HG03354 (cell line): Measurements from ENCODE around the gene HSDL2.
"Not testable (repeated sequence)": the region's sequence is repeated elsewhere in the genome, so short reads cannot be mapped to it uniquely, and the experiment has no call there.

Experiments used
- ATAC-seq: cut with Tn5 transposase; IDR thresholded peaks from one replicate; pipeline ENCODE4 v1.9.1; 2021; ENCODE audit warnings: mild to moderate bottlenecking; ENCODE audit not compliant: unreplicated experiment, poor library complexity, severe bottlenecking

Gene HSDL2

DNA sequence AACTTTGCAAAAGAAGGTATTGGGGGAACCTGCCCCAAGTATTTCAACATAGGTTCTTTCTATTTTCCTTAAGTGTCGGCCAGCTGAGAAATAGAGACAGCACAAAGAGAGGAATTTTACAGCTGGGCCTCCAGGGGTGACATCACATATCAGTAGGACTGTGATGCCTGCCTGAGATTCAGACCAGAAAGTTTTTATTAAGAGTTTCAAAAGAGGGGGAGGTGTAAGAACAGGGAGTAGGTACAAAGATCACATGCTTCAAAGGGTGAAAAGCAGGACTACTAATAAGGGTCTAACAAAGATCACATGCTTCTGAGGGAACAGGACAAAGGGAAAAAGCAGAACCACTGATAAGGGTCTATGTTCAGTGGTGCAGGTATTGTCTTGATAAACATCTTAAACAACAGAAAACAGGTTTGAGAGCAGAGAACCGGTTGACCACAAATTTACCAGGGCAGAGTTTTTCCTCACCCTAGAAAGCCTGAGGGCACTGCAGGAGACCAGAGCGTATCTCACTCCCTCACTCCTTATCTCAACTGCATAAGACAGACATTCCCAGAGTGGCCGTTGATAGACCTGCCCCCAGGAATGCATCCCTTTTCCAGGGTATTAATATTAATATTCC, 12.1 kb downstream of the HSDL2 start:
- not testable (repeated sequence) for ATAC-seq

DNA sequence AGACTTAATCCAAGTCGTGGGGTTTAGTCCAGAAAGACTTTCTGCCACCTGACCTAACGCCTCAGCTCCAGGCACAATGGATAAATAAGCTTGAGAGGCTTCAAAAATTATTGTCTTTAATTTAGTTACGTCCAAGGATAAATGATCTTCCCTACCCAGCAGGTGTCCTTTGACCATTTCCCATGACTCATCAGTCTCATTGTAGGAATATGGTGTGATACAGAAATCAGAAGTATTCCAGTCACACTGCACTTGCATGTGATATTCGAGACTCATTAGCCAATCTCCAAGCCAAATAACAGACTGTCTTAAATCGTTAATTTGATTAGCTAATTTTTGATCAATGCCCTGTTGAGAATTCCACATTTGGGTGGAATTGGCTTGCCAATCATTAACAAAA, 13.2 kb downstream of the HSDL2 start:
- not testable (repeated sequence) for ATAC-seq

DNA sequence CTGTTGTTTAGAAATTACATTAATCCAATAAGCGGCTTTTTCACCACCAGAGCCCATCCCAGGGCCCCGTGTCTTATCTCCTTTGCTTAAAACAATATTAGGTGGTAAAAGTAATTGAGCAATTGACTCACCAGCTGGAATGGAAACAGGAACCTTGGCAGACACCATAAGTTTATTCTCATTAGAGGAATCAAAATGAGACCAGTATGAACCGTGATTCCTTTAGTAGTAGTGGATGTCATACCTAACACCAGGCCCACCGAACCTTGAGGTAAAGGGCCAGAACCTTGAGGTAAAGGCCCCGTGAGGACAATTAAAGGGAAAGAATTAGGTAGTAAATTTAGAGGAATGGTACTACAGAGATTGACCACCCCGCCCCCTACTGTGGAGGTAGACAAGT, 16.5 kb downstream of the HSDL2 start:
- ATAC-seq = no peak

DNA sequence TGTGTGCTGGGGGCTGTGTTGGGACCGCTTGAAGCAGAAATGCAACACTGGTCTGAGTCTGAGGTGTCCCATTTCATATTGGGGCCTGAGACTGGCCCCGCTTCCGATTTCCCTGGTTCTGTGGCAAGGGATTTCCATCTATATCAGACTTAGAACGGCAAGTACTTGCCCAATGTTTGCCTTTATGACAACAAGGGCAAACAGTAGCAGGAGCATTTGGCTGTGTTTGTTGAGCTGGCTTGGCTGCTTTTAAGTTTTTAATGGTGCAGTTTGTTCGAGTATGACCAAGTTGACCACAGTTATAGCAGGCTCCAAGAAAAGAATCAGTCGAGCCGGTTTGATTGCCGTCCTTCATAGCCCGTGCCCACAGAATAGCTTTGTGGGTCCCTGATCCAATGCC, 17.0 kb downstream of the HSDL2 start:
- no peak for ATAC-seq

DNA sequence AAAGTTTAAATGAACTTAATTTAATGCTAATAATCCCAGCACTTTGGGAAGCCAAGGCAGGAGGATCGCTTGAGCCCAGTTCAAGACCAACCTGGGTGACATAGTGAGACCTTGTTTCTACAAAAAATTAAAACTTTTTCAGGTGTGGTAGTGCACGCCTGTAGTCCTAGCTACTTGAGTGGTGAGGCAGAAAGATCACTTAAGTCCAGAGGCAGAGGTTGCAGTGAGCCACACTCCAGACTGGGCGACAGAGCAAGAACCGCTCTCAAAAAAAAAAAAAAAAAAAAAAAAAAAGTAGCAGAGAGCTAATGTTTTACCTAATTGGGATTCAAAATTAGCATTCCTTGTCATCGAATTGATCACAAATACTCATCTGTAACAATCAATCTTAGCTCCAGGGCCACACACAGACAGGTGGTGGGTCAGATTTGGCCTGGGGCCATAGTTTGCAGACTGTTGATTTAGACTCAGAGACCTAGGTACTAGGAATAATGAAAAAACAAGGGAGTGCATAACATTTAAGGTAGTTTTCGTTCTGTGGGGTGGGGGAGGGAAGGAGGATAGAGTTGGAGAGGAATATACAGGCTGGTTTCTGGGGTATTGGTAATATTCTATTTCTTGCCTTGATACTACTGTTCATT, 21.4 kb downstream of the HSDL2 start:
- no peak for ATAC-seq

DNA sequence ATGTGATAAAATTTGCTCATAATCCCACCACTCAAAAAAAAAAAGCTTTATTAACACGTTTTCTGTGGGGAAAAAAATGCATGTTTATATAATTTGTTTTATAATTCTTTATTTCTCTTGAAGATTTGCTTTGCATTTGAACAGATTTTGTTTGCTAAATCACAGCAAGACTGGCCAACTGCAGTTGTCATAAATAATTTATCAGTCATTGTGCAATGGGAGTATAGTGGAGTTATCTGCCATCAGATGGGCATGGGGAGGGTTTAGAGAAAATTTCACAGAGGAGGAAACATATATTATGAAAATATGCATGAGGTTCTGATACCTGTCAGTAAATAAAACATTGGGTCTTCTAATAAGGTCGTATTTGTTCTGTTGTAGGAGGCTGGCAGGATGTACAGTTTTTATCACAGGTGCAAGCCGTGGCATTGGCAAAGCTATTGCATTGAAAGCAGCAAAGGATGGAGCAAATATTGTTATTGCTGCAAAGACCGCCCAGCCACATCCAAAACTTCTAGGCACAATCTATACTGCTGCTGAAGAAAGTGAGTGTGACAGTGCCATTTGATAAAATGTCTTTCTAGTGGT, 23.8 kb downstream of the HSDL2 start:
- no peak for ATAC-seq

DNA sequence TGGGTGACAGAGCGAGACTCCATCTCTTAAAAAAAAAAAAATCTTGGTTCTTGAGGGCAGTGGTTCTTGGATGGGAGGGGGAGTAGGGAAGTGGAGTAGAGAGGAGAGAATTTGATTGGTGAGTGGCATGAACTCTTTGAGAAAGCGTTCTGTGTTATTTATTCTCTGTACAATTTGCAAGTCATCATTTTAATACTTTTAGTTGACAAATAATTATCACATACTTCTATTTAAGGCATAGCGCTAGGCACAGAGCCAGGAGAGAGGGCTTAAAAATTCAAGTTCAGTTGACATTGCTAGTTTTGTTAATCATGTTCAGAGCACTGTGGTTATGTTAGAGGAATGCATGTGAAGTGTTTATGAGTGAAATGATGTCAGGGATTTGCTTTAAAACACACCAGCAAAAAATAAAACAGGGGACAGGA, 24.6 kb downstream of the HSDL2 start:
- ATAC-seq = no peak

DNA sequence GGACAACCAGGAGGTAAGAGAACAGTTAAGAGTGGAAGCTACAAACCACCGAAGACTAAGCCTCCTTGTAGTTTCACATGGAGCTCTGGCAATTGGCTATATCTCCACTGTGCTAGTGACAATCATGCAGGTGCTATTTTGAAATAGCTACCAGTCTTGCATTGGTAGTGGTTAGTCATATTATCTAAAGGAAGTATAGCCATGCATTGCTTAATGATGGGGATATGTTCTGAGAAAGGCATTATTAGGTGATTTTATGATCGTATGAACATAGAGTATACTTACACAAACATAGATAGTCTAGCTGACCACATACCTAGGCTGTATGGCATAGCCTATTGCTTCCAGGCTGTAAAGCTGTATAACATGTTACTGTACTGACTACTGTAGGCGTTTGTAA, 28.4 kb downstream of the HSDL2 start:
- ATAC-seq = no peak

DNA sequence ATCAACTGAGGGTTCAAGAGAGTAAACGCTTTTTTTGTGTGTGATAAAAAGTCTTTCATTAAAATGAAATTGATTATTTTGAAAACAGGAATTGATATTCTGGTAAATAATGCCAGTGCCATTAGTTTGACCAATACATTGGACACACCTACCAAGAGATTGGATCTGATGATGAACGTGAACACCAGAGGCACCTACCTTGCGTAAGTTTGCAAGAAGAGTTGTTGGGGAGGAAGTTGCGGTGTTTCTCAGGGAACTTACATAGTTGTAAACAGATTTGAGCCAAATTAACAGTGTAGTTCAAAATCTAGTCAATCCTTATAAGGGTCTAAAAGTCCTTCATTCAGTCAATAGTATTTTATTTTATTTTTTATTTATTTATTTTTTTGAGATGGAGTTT, 28.9 kb downstream of the HSDL2 start:
- ATAC-seq = no peak

DNA sequence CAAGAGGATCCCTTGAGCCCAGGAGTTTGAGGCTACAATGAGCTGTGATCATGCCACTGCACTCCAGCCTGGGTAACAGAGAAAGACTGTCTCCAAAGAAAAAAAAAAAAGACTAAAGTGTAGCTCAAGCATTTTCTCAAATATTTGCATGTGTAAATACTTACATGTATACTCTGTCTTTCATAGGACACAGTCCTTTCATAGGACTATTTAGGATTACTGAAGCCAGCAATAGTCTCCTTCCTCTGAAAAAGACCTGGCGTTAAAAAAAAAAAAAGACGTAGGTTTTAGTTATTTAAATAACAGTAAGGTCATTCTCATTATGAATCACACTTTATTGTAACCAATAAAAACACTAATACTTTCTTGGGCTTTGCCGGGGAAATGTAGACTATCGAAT, 29.9 kb downstream of the HSDL2 start:
- no peak for ATAC-seq

DNA sequence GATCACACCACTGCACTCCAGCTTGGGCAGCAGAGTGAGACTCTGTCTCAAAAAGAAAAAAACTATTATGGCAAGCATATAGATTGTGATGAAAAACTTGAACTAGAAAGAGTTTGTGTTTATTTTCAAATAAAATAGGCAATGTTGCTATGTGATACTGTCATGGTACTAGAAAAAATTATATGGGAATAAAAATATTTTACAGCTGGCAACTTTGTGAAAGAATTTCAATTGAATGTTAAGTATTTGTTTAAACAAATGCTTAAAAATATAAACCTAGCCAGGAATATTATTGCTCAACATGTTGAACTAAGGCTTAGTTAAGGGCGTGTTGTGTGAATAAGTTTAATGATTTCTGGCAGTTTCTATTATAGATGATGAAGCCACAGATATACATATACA, 31.7 kb downstream of the HSDL2 start:
- no peak for ATAC-seq

DNA sequence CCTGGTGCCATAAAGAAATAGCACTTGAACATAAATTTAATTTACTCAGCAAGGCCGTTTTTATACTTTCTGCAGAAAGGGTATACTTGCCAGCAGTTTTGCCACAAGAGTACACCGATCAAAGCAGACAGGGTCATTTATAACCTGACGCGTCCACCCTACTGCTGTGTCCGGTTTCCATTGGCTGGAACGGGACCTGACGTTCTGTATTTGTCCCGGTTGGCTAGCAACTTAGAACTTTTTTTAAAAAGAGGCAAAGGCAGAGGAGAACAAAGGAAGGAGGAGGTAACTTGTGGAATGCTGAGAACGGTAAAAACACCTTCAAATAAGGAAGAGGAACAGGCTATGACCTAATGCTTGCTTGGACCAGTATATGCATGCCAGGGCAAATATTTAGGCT, 33.8 kb downstream of the HSDL2 start:
- not testable (repeated sequence) for ATAC-seq

DNA sequence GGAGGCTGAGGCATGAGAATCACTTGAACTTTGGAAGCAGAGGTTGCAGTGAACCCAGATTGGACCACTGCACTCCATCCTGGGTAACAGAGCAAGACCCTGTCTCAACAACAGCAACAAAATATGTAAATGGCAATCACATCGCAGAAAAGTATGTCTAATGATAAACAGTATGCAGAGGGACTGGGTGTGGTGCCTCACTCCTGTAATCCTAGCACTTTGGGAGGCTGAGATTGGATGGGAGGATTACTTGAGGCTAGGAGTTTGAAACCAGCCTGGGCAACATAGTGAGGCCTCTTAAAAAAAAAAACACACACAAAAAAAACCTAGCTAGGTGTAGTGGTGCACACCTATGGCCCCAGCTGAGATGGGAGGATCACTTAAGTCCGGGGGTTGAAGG, 40.3 kb downstream of the HSDL2 start:
- ATAC-seq = no peak

DNA sequence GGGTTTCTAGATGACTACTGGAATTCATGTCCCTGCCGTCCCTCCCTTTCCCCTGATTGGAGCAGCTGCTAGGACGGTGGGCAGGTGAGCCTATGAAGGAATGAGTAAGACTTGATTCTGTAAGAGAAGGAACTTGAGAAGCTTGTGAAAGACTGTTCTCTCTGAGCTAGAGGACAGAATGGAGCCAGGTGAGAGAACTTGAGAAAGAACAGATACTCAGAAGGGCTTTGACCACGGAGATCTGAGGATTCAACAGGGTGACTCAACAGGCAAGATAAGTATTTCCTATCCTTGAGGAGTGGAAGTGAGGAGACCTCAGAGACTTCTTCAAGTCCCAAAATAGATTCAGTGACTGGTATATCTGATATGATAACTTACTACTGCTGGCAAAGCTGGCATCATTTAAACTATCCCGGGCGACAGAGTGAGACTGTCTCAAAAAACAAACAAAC, 41.9 kb downstream of the HSDL2 start:
- no peak for ATAC-seq

DNA sequence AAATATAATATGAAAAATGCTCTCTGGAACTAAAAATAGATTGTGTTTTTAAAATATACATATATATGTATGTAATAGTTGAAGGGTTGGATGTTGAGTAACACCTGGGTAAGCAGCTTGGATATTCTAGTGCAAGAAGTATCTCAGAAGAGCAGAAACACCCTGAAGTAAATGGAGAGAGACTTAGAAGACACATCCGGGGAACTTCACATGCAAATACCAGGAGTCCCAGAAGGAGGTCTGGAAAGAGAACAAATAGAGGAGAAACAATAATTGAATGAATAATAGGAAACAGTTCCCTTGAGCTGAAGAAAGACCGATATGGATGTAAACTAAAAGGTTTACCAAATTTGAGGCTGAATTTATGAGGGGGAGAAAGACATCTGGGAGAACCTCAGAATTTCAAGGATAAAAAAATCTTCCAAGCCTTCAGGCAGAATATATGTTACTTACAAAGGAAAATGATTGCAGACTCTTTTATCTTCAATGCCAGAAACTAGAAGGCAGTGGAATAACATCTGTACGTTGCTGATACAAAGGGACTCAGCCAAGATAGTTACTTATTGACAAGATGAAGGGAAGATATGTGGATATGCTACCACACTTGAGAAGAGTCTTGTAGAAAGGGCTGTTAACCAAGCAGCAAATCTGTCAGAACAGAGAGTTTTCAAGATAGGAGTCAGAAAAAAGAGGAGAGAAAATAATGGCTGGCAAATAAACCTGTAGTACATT, 42.7 kb downstream of the HSDL2 start:
- no peak for ATAC-seq

DNA sequence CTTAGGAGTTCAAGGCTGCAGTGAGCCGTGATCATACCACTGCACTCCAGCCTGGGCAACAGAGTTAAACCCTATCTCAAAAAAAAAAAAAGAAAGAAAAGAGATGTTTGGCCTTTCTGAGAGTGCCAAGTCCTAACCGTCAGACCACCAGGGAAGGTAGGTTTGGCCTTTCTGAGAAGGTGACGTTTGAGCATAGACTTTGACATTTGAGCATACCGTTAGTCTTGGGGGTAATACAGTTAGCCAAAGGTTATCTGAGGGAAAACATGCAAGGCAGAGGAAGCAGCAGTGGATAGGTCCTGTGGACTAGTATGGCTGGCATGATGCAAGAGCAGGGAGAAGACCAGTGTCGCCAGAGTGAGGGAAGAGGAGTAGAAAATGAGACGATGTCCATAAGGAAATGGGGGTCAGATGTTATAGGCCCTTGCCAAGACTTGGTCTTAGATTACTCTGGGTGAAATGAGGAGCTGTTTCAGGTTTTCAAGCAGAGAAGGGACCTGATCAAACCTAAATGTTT, 50.2 kb downstream of the HSDL2 start:
- ATAC-seq = no peak

DNA sequence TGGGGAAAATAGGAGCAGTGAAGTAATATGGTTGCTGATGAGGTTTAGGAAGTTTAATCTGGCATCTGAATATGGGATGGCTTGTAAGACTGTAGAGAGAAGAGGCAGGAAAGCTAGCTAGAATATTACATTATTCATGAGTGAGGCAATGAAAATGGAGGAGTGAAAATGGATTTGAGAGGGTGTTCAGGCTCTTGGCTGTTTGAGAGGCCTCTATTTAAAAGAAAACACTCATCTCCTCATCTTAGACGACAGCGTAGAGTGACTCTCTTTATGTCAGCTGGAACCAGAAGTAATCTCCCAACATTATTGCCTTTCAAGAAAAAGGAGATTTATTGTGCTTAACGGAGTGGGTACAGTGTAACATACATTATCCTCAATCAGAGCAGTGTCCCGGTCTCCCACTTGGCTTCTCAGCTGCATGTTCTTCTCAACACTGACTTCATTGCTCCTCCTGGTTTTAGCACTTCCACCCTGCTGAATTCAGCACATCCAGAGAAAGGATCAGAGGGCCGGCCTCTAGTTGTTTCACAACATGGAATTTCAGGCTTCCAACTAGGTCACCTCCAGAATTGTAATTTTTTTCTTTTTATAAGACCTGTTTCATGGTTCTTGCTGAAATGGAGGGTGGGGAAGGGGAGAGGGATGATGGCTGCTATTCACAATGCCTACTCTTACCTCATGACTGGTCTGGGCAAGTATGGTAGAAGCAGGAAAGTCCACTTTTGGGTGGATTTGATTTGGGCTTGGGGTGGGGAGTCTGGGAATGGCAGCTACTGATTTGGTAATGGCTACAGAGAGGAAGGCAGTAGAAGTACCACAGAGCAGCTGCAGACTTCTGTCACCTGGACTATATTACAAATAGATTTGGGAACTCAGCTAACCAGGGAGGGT, 53.8 kb downstream of the HSDL2 start:
- ATAC-seq = no peak

DNA sequence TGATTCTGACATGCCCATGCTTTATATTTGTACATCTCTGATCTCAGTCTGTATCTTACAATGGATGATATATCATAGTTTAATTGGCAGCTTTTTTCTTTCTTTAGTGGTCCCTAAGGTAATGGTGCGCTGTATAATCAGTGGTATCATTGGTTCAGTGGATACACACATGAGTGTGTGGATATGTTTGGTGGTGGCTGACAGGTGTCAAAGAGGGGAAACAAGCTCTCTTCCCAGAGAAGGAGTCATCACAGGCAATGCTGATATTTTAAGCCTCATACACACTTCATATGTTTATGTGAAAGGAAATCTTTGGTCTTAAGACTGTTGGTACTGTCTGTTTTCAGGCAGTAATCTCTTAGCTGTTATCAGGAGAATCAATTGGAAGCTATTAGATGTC, 54.6 kb downstream of the HSDL2 start:
- no peak for ATAC-seq

DNA sequence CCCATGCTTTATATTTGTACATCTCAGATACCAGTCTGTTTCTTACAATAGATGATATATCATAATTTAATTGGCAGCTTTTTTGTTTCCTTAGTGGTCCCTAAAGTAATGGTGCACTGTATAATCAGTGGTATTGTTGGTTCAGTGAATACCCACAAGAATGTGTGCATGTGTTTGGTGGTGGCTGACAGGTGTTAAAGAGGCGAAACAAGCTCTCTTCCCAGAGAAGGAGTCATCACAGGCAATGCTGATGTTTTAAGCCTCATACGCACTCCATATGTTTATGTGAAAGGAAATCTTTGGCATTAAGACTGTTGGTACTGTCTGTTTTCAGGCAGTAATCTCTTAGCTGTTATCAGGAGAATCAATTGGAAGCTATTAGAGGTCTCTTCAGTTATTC, 57.5 kb downstream of the HSDL2 start:
- no peak for ATAC-seq

DNA sequence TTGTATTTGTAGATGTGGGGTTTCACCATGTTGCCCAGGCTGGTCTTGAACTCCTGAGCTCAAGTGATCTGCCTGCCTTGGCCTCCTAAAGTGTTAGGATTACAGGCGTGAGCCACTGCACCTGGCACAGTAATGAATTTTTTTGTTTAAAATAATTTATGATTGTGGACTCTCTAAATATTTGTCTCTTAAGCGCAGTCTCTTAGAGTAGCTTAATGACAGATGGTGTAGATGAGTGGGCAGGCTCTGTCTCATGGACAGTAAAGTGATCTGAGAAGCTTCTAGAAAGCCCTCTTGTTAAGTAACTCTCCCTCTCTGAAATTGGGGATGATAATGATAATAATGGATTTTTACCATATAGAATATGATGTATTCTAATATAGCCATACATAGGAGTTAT, 59.3 kb downstream of the HSDL2 start:
- no peak for ATAC-seq
